Mucosa of rectum (tissue), 2 donors: ENCODE data around the gene ATP6V0B.
A peak's percentile ranks its signal among the peaks of the same experiment; 100 is the strongest.

ENCODE experiments used
- H3K27ac ChIP-seq, 2 donors: one replicate each; pipeline ENCODE4 v1.7.0; 2013; ENCODE audit warnings: inconsistent platforms in 2 of 2, low read depth in 2 of 2, low read length in 2 of 2
- H3K27me3 ChIP-seq, 2 donors: one replicate each; pipeline ENCODE4 v1.7.0; 2013; ENCODE audit warnings: low read length in 2 of 2; ENCODE audit not compliant: control insufficient read depth in 2 of 2, insufficient read depth in 2 of 2
- H3K36me3 ChIP-seq, 2 donors: one replicate each; pipeline ENCODE4 v1.7.0; 2013; ENCODE audit warnings: low read length in 2 of 2; ENCODE audit not compliant: control insufficient read depth in 2 of 2, insufficient read depth in 2 of 2
- H3K4me1 ChIP-seq, 2 donors: one replicate each; pipeline ENCODE4 v1.7.0; 2013; ENCODE audit warnings: low read length in 2 of 2, mild to moderate bottlenecking in 1 of 2; ENCODE audit not compliant: control insufficient read depth in 2 of 2, insufficient read depth in 2 of 2
- H3K4me3 ChIP-seq, 2 donors: one replicate each; pipeline ENCODE4 v1.7.0; 2013; ENCODE audit warnings: low read length in 2 of 2
- H3K9ac ChIP-seq, 2 donors: one replicate each; pipeline ENCODE4 v1.7.0; 2013; ENCODE audit warnings: low read length in 2 of 2, low read depth in 1 of 2, mild to moderate bottlenecking in 1 of 2
- H3K9me3 ChIP-seq, 2 donors: one replicate each; pipeline ENCODE4 v1.7.0; 2013; ENCODE audit warnings: low read length in 2 of 2; ENCODE audit not compliant: control insufficient read depth in 2 of 2
- donor health status: healthy.
- donor health status: Normal muscosa, but diverticular disease.

Gene ATP6V0B

GRCh38 chr1:44016041-44016889 lies 41.5 kb downstream of the ATP6V0B start:
- Histone ChIP-seq H3K36me3 (peaks cover 1 to 2% of the 10 kb centered on the region in 2 donors), H3K9me3 (no peaks in the 10 kb centered on the region), H3K9ac (no peak overlapping the region), H3K27me3 (no peaks in the 10 kb centered on the region), H3K4me3 (no peak overlapping the region), H3K27ac (peak overlapping the region in 1 of 2 donors; percentile 96), H3K4me1 (peaks cover 17 to 42% of the 10 kb centered on the region in 2 donors)

DNA sequence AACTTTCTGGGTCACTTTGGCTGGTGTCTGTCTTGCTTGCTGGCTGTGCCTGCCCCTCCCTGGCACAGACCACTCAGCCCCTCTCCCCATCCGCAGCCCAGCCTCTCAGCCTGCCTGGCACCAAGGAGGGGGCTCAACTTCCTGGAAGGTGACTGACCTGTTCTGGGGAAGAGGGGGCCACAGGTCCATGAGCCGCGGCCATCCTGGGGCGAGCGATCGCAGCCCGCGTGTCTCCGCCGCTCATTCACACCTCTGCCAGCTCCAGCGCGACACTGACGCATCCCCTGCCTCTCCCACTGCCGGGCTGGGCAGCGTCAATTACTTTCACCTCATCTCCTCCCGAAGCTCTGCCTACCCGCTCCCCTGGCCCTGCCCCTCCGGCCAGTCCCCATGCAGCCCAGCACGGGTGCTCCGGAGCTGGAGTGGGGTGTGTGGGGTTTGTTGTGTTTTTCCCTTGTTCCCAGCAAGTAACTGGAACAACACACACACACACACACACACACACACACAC lies 42.2 kb downstream of the ATP6V0B start:
- no peak overlapping the region for H3K9ac ChIP-seq
- peaks cover 12 to 35% of the 10 kb centered on the region in 2 donors for H3K4me1 ChIP-seq

GRCh38 chr1:44019466-44019948 lies 44.7 kb downstream of the ATP6V0B start:
- Histone ChIP-seq H3K27ac (no peak overlapping the region), H3K9me3 (no peaks in the 10 kb centered on the region), H3K9ac (no peak overlapping the region), H3K36me3 (peaks cover 5% of the 10 kb centered on the region in 2 donors), H3K4me3 (no peak overlapping the region), H3K4me1 (peaks cover 6 to 11% of the 10 kb centered on the region in 2 donors), H3K27me3 (no peaks in the 10 kb centered on the region)

More for the DNA sequence above, 42.2 kb downstream of the ATP6V0B start:
- Histone ChIP-seq H3K9me3 (no peaks in the 10 kb centered on the region), H3K27me3 (no peaks in the 10 kb centered on the region), H3K36me3 (peaks cover 2 to 5% of the 10 kb centered on the region in 2 donors), H3K27ac (no peak overlapping the region), H3K4me3 (no peak overlapping the region)

GRCh38 chr1:44020464-44020863 lies 45.7 kb downstream of the ATP6V0B start:
- Histone ChIP-seq H3K27ac (no peak overlapping the region), H3K36me3 (peaks cover 5% of the 10 kb centered on the region in 2 donors), H3K9me3 (no peaks in the 10 kb centered on the region), H3K4me3 (no peak overlapping the region), H3K27me3 (no peaks in the 10 kb centered on the region), H3K9ac (no peak overlapping the region), H3K4me1 (peaks cover 0 to 6% of the 10 kb centered on the region in 2 donors)

- H3K9me3 ChIP-seq: no peaks in the 10 kb centered on the region
- H3K9ac ChIP-seq: no peak overlapping the region
- no peak overlapping the region for H3K4me3 ChIP-seq
- H3K27ac ChIP-seq: no peak overlapping the region
- no peaks in the 10 kb centered on the region for H3K27me3 ChIP-seq
- peaks cover 5% of the 10 kb centered on the region in 2 donors for H3K36me3 ChIP-seq
- peaks cover 6 to 8% of the 10 kb centered on the region in 2 donors for H3K4me1 ChIP-seq
Measured at GRCh38 chr1:44021156-44021555, 46.4 kb downstream of the ATP6V0B start.

DNA sequence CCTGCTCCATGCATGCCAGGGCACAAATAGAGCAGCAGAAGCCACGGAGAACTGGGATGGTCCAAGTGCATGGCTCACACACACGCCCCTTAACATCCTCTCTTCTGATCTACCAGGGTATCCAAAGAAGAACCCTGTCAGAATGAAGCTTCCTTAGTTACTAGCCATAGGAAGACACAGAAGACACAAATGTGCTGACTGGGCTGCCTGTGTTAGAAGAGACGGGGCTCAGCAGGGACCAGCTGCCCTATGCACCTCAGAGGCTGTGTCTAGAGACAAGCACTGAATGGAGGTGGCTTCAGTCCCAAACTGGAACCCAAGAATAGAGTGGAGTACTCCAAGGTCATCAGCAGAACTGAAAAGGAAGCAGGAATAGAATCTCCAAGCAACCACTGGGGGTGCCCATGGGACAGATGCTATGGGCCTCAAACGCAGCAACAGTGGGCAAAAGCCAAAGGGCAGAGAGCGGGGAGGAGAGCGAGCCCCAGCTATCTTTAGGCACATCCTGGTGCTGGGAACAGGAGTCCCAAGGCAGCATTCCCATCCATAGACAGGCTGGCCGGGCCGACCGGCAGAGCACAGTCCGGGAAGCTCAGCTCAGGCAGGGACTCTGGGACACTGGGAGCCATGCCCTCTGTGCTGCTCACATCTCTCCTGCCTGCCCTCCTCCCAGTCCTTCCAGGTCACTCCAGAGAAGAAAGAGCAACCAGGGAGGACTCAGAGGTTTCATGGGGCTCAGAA lies 47.0 kb downstream of the ATP6V0B start:
- H3K4me1 ChIP-seq: peaks cover 9 to 13% of the 10 kb centered on the region in 2 donors
- no peak overlapping the region for H3K9ac ChIP-seq
- no peak overlapping the region for H3K4me3 ChIP-seq
- H3K27me3 ChIP-seq: no peaks in the 10 kb centered on the region
- no peaks in the 10 kb centered on the region for H3K9me3 ChIP-seq
- H3K36me3 ChIP-seq: peaks cover 5% of the 10 kb centered on the region in 2 donors
- H3K27ac ChIP-seq: no peak overlapping the region

GRCh38 chr1:44024031-44024902 lies 49.5 kb downstream of the ATP6V0B start:
- Histone ChIP-seq H3K9ac (no peak overlapping the region), H3K27me3 (no peaks in the 10 kb centered on the region), H3K36me3 (peaks cover 5% of the 10 kb centered on the region in 2 donors), H3K9me3 (no peaks in the 10 kb centered on the region), H3K4me1 (peaks cover 17 to 32% of the 10 kb centered on the region in 2 donors), H3K27ac (no peak overlapping the region), H3K4me3 (no peak overlapping the region)

DNA sequence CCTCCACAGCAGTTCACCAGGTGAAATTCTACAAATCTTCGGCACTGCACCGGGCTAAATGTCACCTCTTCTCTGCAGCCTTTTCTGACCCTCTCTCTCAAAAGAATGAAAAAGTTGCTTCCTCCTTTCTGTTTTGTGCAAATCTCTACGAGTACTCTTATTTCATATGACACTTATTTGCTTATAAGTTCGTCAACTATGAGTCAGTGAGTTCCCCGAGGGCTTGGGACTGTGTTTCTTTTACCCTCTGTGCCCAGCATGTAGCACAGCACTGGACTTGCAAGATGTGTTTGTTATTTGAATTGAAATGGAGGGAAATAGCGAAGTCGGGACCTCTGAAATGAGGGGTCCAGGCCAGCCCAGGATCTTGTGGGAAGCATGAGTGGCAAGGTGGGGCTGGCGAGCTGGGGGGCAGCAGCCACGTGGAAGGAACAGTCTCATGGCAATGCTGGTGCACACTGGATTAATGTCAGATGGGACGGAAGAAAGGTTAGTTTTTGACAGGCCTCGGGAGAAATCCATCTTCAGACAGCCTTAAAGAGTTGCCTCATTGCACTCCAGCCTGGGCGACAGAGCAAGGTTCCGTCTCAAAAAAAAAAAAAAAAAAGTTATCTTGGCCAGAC lies 50.3 kb downstream of the ATP6V0B start:
- Histone ChIP-seq H3K36me3 (peaks cover 5% of the 10 kb centered on the region in 2 donors), H3K27ac (peak overlapping the region in 1 of 2 donors; percentile 38), H3K9ac (no peak overlapping the region)

DNA sequence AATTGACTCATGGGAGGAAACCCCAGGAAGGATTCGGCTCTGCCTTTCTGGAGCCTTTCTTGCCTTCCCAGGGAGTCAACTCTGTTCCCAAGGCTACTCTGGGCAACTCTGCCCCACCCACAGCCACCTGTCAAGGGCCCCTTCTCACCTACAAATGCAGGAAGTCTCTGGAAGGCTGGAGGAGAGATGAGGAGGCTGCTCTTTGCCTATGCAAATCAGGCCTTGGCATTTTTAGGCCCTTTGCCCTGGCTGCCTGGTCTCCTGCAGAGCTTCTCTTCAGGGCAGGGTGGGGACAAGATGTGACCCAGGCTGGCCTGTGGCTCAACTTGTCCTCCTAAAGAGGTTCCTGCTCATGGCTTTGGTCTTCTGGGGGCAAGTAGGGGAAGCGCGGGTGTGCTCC lies 51.1 kb downstream of the ATP6V0B start:
- Histone ChIP-seq H3K9me3 (no peaks in the 10 kb centered on the region), H3K36me3 (peaks cover 3 to 5% of the 10 kb centered on the region in 2 donors), H3K27me3 (no peaks in the 10 kb centered on the region), H3K4me3 (peak overlapping the region in 1 of 2 donors; percentile 33), H3K9ac (peak overlapping the region in 1 of 2 donors; percentile 59), H3K4me1 (peaks cover 22 to 38% of the 10 kb centered on the region in 2 donors), H3K27ac (peak overlapping the region; percentile 83 to 84)

More for the DNA sequence above, 50.3 kb downstream of the ATP6V0B start:
- H3K4me1 ChIP-seq: peaks cover 22 to 38% of the 10 kb centered on the region in 2 donors
- H3K9me3 ChIP-seq: no peaks in the 10 kb centered on the region
- no peaks in the 10 kb centered on the region for H3K27me3 ChIP-seq
- H3K4me3 ChIP-seq: no peak overlapping the region
